Memory B cell (primary cell): ENCODE data around the gene ADGRL2.

Experiments used
- ATAC-seq: fragments of 150-1000 bp; cut with Tn5 transposase; 2 replicates; pipeline ENCODE4 v1.10.0; 2021; ENCODE audit warnings: low read depth, mild to moderate bottlenecking, moderate library complexity
- DNase-seq, 2 donors: peaks; one replicate each; pipeline ENCODE4 v3.0.0; 2022; ENCODE audit warnings: low spot score in 2 of 2
- H3K27ac Mint-ChIP-seq: one replicate; pipeline ENCODE4 v1.8.0; 2022; ENCODE audit warnings: mild to moderate bottlenecking, moderate library complexity, mixed read lengths
- H3K27me3 Mint-ChIP-seq: one replicate; pipeline ENCODE4 v1.8.0; 2022; ENCODE audit warnings: mixed read lengths
- H3K36me3 Mint-ChIP-seq: one replicate; pipeline ENCODE4 v1.8.0; 2022; ENCODE audit warnings: mild to moderate bottlenecking, mixed read lengths
- H3K4me1 Mint-ChIP-seq: one replicate; pipeline ENCODE4 v1.8.0; 2022; ENCODE audit warnings: mixed read lengths
- H3K4me3 Mint-ChIP-seq: one replicate; pipeline ENCODE4 v1.8.0; 2022; ENCODE audit warnings: mild to moderate bottlenecking, moderate library complexity, mixed read lengths
- H3K9me3 Mint-ChIP-seq: one replicate; pipeline ENCODE4 v1.8.0; 2022; ENCODE audit warnings: mixed read lengths

The ADGRL2 gene

DNA sequence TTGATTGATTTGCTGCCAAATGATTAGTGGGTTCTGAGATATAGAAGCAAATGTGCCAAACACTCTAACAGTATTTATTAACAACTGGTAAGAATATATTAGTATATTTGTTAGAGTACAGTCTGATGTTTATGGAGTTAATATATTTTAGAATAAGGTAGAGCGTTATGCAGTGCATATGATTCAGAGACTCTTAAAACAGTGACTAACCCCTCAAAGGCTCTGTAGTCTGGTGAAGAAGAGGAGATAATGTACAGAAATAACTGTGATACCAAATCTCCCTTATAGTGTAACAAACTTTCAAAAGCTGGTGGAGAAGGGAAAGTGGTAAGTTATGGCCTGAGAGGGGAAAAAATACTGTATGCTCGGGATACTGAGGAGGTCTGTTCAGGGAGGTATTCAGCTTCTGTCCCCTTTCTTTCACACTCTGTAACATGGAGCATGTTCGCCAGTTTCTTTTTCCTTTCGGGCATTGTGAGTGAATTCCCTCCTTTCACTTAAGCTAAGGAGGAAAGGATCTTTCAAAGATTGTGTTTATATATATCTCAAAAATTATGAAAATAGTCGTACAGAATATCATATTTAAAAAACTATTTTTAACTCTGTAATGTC lies 121.2 kb downstream of the ADGRL2 start:
- Mint-ChIP-seq H3K9me3 (no peaks in the 10 kb centered on the region), H3K27ac (no peak overlapping the region), H3K36me3 (no peaks in the 10 kb centered on the region), H3K27me3 (no peaks in the 10 kb centered on the region), H3K4me3 (no peak overlapping the region), H3K4me1 (no peaks in the 10 kb centered on the region)
- ATAC-seq (no peak), DNase-seq (no peak)

GRCh38 chr1:81922955-81923354 lies 122.2 kb downstream of the ADGRL2 start:
- Mint-ChIP-seq H3K4me1 (no peaks in the 10 kb centered on the region), H3K36me3 (no peaks in the 10 kb centered on the region)
- no peak for ATAC-seq

GRCh38 chr1:81929106-81929505 lies 128.4 kb downstream of the ADGRL2 start:
- H3K27ac Mint-ChIP-seq: no peak overlapping the region
- ATAC-seq (no peak), DNase-seq (no peak)
- no peaks in the 10 kb centered on the region for H3K4me1 Mint-ChIP-seq
- no peaks in the 10 kb centered on the region for H3K9me3 Mint-ChIP-seq
- H3K27me3 Mint-ChIP-seq: no peaks in the 10 kb centered on the region
- H3K4me3 Mint-ChIP-seq: no peak overlapping the region
- H3K36me3 Mint-ChIP-seq: no peaks in the 10 kb centered on the region

More at GRCh38 chr1:81922955-81923354, 122.2 kb downstream of the ADGRL2 start:
- Mint-ChIP-seq H3K4me3 (no peak overlapping the region), H3K27me3 (no peaks in the 10 kb centered on the region), H3K9me3 (no peaks in the 10 kb centered on the region), H3K27ac (no peak overlapping the region)
- no peak for DNase-seq

- no peaks in the 10 kb centered on the region for H3K9me3 Mint-ChIP-seq
- DNase-seq (no peak), ATAC-seq (no peak)
- H3K27me3 Mint-ChIP-seq: no peaks in the 10 kb centered on the region
- H3K27ac Mint-ChIP-seq: no peak overlapping the region
- no peaks in the 10 kb centered on the region for H3K36me3 Mint-ChIP-seq
- H3K4me3 Mint-ChIP-seq: no peak overlapping the region
- no peaks in the 10 kb centered on the region for H3K4me1 Mint-ChIP-seq
Observed at GRCh38 chr1:81936853-81937252, 136.1 kb downstream of the ADGRL2 start.

- H3K4me1 Mint-ChIP-seq: no peaks in the 10 kb centered on the region
- ATAC-seq (no peak), DNase-seq (no peak)
- H3K36me3 Mint-ChIP-seq: no peaks in the 10 kb centered on the region
- H3K4me3 Mint-ChIP-seq: no peak overlapping the region
- H3K9me3 Mint-ChIP-seq: no peaks in the 10 kb centered on the region
- H3K27ac Mint-ChIP-seq: no peak overlapping the region
- H3K27me3 Mint-ChIP-seq: no peaks in the 10 kb centered on the region
Observed at GRCh38 chr1:81937791-81938450, 137.2 kb downstream of the ADGRL2 start.

GRCh38 chr1:81948495-81948894 lies 147.8 kb downstream of the ADGRL2 start:
- DNase-seq (no peak), ATAC-seq (no peak)
- H3K27me3 Mint-ChIP-seq: no peaks in the 10 kb centered on the region
- no peaks in the 10 kb centered on the region for H3K36me3 Mint-ChIP-seq
- H3K4me3 Mint-ChIP-seq: no peak overlapping the region
- no peak overlapping the region for H3K27ac Mint-ChIP-seq
- no peaks in the 10 kb centered on the region for H3K9me3 Mint-ChIP-seq
- H3K4me1 Mint-ChIP-seq: no peaks in the 10 kb centered on the region

DNA sequence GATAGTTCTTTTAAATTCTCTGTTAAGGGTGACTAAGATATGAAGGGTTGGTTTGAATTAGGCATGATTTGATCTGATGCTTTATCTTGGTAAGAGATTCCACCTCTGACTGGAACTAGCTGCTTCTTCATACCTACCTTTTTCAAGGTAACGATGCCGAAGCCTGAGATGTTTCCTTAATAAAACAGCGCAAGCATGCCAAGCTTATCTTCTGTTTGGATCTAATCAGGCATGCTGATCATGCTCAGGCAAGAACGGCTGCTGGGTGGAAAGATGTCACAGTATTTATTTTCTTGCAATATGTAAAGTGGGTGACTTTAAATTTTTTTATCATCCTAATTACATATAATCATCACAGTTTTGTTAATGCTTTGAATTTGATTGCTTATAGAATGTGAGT lies 148.7 kb downstream of the ADGRL2 start:
- DNase-seq (no peak), ATAC-seq (no peak)
- Mint-ChIP-seq H3K27me3 (no peaks in the 10 kb centered on the region), H3K36me3 (no peaks in the 10 kb centered on the region), H3K9me3 (no peaks in the 10 kb centered on the region), H3K4me1 (no peaks in the 10 kb centered on the region), H3K27ac (no peak overlapping the region), H3K4me3 (no peak overlapping the region)

DNA sequence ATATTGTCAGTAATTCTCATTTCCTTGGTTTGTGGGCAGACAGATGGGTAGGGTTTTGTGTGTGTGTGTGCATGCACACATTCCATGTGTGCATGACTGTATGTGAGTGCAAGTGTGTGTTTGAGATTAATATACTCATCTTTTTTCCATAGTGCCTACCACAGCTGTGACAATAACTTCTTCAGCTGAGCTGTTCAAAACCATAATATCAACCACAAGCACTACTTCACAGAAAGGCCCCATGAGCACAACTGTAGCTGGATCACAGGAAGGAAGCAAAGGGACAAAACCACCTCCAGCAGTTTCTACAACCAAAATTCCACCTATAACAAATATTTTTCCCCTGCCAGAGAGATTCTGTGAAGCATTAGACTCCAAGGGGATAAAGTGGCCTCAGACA lies 149.3 kb downstream of the ADGRL2 start:
- no peak for ATAC-seq
- no peaks in the 10 kb centered on the region for H3K36me3 Mint-ChIP-seq

DNA sequence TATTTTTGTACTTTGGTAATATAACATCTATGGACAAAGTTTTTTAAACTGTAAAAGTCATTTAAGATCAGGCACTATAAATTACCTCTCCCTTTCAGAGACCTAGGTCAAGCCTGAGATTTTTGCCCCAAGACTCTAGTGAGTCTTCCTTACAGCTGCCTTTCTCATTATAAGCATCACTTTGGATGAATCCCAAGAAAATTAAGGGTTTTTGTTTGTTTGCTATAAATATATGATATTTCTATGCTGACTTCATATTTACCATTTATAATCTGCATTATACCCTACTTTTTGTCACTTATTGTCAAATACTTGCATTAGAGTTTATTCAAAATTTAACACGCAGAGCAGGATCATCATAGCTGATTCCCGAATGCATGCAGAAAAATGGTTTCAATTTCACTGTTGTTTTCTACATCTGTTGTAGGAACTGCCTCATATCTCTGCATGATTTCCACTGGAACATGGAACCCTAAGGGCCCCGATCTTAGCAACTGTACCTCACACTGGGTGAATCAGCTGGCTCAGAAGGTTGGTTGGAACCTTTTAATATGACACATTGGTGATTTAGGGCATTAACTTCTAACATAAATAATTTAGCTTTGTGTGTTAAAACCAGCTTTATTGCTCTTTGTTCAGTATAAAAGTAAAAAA lies 150.0 kb downstream of the ADGRL2 start:
- no peak overlapping the region for H3K27ac Mint-ChIP-seq
- H3K4me3 Mint-ChIP-seq: no peak overlapping the region
- ATAC-seq: no peak
- DNase-seq: no peak
- H3K4me1 Mint-ChIP-seq: no peaks in the 10 kb centered on the region
- H3K9me3 Mint-ChIP-seq: no peaks in the 10 kb centered on the region
- H3K36me3 Mint-ChIP-seq: no peaks in the 10 kb centered on the region
- no peaks in the 10 kb centered on the region for H3K27me3 Mint-ChIP-seq

More for the DNA sequence above, 149.3 kb downstream of the ADGRL2 start:
- no peaks in the 10 kb centered on the region for H3K4me1 Mint-ChIP-seq
- H3K9me3 Mint-ChIP-seq: no peaks in the 10 kb centered on the region
- DNase-seq: no peak
- H3K27ac Mint-ChIP-seq: no peak overlapping the region
- H3K27me3 Mint-ChIP-seq: no peaks in the 10 kb centered on the region
- H3K4me3 Mint-ChIP-seq: no peak overlapping the region

DNA sequence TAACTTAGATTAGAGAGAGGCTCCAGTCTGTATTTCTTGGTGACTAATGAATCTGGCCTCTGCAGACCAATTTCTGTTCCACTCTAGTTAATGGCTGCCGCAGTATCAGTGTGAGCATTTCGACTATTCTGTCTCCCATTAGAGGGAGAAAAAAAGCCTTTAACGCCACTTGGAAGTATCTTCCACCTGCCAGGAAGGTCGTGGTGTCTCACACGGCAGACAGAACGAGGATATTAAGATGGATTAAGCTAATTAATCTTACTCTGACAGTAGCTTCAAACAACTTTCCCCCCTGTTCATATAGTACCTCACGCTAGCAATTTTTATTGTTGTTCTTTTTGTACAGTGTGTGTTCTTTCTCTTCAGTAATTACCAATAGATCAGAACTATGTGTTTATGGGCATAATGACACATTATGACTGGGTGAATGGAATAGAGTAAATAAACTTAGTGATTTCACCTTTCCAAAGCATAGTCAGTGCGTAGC lies 153.8 kb downstream of the ADGRL2 start:
- Mint-ChIP-seq H3K27ac (no peak overlapping the region), H3K9me3 (peaks cover 2% of the 10 kb centered on the region), H3K27me3 (no peaks in the 10 kb centered on the region), H3K4me1 (no peaks in the 10 kb centered on the region), H3K4me3 (no peak overlapping the region), H3K36me3 (no peaks in the 10 kb centered on the region)
- DNase-seq (no peak), ATAC-seq (no peak)

GRCh38 chr1:81967951-81968350 lies 167.2 kb downstream of the ADGRL2 start:
- no peaks in the 10 kb centered on the region for H3K27me3 Mint-ChIP-seq
- H3K4me1 Mint-ChIP-seq: no peaks in the 10 kb centered on the region
- ATAC-seq: no peak
- H3K4me3 Mint-ChIP-seq: no peak overlapping the region
- H3K27ac Mint-ChIP-seq: no peak overlapping the region
- H3K9me3 Mint-ChIP-seq: no peaks in the 10 kb centered on the region
- DNase-seq: no peak
- no peaks in the 10 kb centered on the region for H3K36me3 Mint-ChIP-seq

GRCh38 chr1:81970416-81970815 lies 169.7 kb downstream of the ADGRL2 start:
- no peak overlapping the region for H3K4me3 Mint-ChIP-seq
- no peaks in the 10 kb centered on the region for H3K27me3 Mint-ChIP-seq
- ATAC-seq (no peak), DNase-seq (no peak)
- no peaks in the 10 kb centered on the region for H3K4me1 Mint-ChIP-seq
- no peaks in the 10 kb centered on the region for H3K36me3 Mint-ChIP-seq
- no peaks in the 10 kb centered on the region for H3K9me3 Mint-ChIP-seq
- H3K27ac Mint-ChIP-seq: no peak overlapping the region

GRCh38 chr1:81974222-81974841 lies 173.6 kb downstream of the ADGRL2 start:
- no peaks in the 10 kb centered on the region for H3K4me1 Mint-ChIP-seq
- no peak overlapping the region for H3K27ac Mint-ChIP-seq
- H3K4me3 Mint-ChIP-seq: no peak overlapping the region
- no peaks in the 10 kb centered on the region for H3K9me3 Mint-ChIP-seq
- ATAC-seq (no peak), DNase-seq (no peak)
- H3K27me3 Mint-ChIP-seq: no peaks in the 10 kb centered on the region
- no peaks in the 10 kb centered on the region for H3K36me3 Mint-ChIP-seq

GRCh38 chr1:81974883-81975555 lies 174.3 kb downstream of the ADGRL2 start:
- no peak overlapping the region for H3K27ac Mint-ChIP-seq
- no peak for ATAC-seq
- no peaks in the 10 kb centered on the region for H3K36me3 Mint-ChIP-seq
- H3K4me3 Mint-ChIP-seq: no peak overlapping the region
- no peaks in the 10 kb centered on the region for H3K27me3 Mint-ChIP-seq
- no peak for DNase-seq
- H3K4me1 Mint-ChIP-seq: no peaks in the 10 kb centered on the region
- no peaks in the 10 kb centered on the region for H3K9me3 Mint-ChIP-seq
